ENCODE results near the gene SNCG. TPM values are rescaled to one million over a fixed set of nuclear protein-coding genes. Genes with fewer than 3 reads are reported as not detected.

SNCG gene
- total RNA-seq, 1 experiment from 2014 or later, result 61.1 TPM

GRCh38 chr10:86976362-86977056 is 18.1 kb downstream of the SNCG start:
- CTCF ChIA-PET, result no interaction called here
- no peaks in the 10 kb centered on the region for H3K27me3 ChIP-seq (ENCODE audit: insufficient read depth, low read length)

More at GRCh38 chr10:86976362-86977056, 18.1 kb downstream of the SNCG start:
- no TSS peak for BruUV-seq (replicated peaks)
- H3K4me2 ChIP-seq (ENCODE audit: low read length), result no peak overlapping the region
- H3K4me3 ChIP-seq (replicated peaks in 1 of 2; ENCODE audit: low read depth in 1 of 2, low read length in 2 of 2), result no peak overlapping the region
- no peak overlapping the region for H2AFZ ChIP-seq (ENCODE audit: low read depth, low read length, poor library complexity, severe bottlenecking)
- no peaks in the 10 kb centered on the region for H3K79me2 ChIP-seq (ENCODE audit: insufficient read depth, low read length)
- DNase-seq (ENCODE audit: low read depth, low spot score), result no peak
- no peak overlapping the region for H3K27ac ChIP-seq (ENCODE audit: low read depth, low read length)
- POLR2A ChIA-PET, result interaction anchor here (0.5 to 1.2 kb wide), 2 partner anchors 8 to 9 kb away, joined by 3 to 5 read pairs; partner anchors contain the start of gene ADIRF
- H3K36me3 ChIP-seq (ENCODE audit: control insufficient read depth in 1 of 2, insufficient read depth in 2 of 2, low read length in 2 of 2), result no peaks in the 10 kb centered on the region
- intact Hi-C loops (cut with micrococcal nuclease), result no loop called here
- RAD21 ChIA-PET (ENCODE audit: low non-redundant PET in 1 of 2, low total read pairs in 2 of 2, uncharacterized antibody in 2 of 2, unreplicated experiment in 2 of 2), result no interaction called here
- TF ChIP-seq EZH2 (IDR thresholded peaks at IDR 0.05), result no peak
- TF ChIP-seq SIN3A (IDR thresholded peaks at IDR 0.05; ENCODE audit: low read depth), result no peak
- TF ChIP-seq JUND (IDR thresholded peaks at IDR 0.05), result no peak
- no peak for TF ChIP-seq CTCF (IDR thresholded peaks at IDR 0.05 in 2 of 3, conservative IDR thresholded peaks at IDR 0.05 in 1 of 3; ENCODE audit: borderline replicate concordance in 1 of 3, insufficient read depth in 1 of 3, low read depth in 2 of 3, low read length in 2 of 3)
- no peak for TF ChIP-seq SRF (IDR thresholded peaks at IDR 0.05; ENCODE audit: low read depth)
- TF ChIP-seq, protein P1, sequence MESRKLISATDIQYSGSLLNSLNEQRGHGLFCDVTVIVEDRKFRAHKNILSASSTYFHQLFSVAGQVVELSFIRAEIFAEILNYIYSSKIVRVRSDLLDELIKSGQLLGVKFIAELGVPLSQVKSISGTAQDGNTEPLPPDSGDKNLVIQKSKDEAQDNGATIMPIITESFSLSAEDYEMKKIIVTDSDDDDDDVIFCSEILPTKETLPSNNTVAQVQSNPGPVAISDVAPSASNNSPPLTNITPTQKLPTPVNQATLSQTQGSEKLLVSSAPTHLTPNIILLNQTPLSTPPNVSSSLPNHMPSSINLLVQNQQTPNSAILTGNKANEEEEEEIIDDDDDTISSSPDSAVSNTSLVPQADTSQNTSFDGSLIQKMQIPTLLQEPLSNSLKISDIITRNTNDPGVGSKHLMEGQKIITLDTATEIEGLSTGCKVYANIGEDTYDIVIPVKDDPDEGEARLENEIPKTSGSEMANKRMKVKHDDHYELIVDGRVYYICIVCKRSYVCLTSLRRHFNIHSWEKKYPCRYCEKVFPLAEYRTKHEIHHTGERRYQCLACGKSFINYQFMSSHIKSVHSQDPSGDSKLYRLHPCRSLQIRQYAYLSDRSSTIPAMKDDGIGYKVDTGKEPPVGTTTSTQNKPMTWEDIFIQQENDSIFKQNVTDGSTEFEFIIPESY (IDR thresholded peaks at IDR 0.05; ENCODE audit: extremely low read depth, insufficient replicate concordance, low read length), result no peak
- TF ChIP-seq ELF1 (IDR thresholded peaks at IDR 0.05; ENCODE audit: borderline replicate concordance, low read depth), result no peak
- no peak for TF ChIP-seq ZFX (IDR thresholded peaks at IDR 0.05)
- no peak for TF ChIP-seq SP1 (IDR thresholded peaks at IDR 0.05; ENCODE audit: low read depth)
- no peak for TF ChIP-seq EGR1 (IDR thresholded peaks at IDR 0.05; ENCODE audit: low read depth)
- H3K4me1 ChIP-seq (ENCODE audit: control insufficient read depth in 1 of 2, insufficient read depth in 2 of 2, low read length in 2 of 2), result peaks cover 40 to 82% of the 10 kb centered on the region in 2 experiments
- H3K9me3 ChIP-seq (ENCODE audit: control insufficient read depth in 1 of 2, insufficient read depth in 1 of 2, low read depth in 1 of 2, low read length in 2 of 2), result no peaks in the 10 kb centered on the region
- H4K20me1 ChIP-seq (ENCODE audit: insufficient read depth), result no peaks in the 10 kb centered on the region
- H3K9ac ChIP-seq (ENCODE audit: low read length), result no peak overlapping the region
- H3K9me2 ChIP-seq (ENCODE audit: insufficient read depth), result no peaks in the 10 kb centered on the region
- no peak for ATAC-seq

Data from HCT116 (cell line).